ENCODE results near the gene C1D.

DNA sequence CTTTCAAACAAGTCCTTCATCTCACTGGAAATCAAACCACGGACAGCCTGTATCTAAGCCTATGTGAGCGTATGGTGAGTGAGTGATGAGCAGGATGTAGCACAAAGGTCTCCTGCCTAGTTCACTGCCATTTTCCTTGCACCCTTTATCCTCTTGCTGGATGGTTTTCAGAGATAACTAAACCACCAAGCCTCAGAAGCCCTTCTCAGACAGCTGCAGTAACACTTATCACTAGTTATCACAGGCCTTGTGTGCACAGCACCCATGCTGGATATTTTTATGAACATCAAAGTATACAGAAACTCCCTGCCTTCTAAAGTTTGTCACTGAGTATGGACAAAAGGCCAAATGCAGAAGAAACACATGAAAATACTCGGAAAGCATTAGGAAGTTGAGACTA lies 69.5 kb downstream of the C1D start:
- TF ChIP-seq, protein P1, sequence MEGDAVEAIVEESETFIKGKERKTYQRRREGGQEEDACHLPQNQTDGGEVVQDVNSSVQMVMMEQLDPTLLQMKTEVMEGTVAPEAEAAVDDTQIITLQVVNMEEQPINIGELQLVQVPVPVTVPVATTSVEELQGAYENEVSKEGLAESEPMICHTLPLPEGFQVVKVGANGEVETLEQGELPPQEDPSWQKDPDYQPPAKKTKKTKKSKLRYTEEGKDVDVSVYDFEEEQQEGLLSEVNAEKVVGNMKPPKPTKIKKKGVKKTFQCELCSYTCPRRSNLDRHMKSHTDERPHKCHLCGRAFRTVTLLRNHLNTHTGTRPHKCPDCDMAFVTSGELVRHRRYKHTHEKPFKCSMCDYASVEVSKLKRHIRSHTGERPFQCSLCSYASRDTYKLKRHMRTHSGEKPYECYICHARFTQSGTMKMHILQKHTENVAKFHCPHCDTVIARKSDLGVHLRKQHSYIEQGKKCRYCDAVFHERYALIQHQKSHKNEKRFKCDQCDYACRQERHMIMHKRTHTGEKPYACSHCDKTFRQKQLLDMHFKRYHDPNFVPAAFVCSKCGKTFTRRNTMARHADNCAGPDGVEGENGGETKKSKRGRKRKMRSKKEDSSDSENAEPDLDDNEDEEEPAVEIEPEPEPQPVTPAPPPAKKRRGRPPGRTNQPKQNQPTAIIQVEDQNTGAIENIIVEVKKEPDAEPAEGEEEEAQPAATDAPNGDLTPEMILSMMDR (conservative IDR thresholded peaks at IDR 0.05 in 1 of 2, IDR thresholded peaks at IDR 0.05 in 1 of 2; ENCODE audit: low read depth in 1 of 2, low read length in 2 of 2), result no peak
- TF ChIP-seq EZH2 (IDR thresholded peaks at IDR 0.05; ENCODE audit: low read length, missing control alignments), result no peak

Measured in fibroblast of lung (primary cell).